Esophagus muscularis mucosa (tissue), 4 donors: ENCODE results near the gene COL4A1. TPM values are rescaled to one million over a fixed set of nuclear protein-coding genes. Genes with fewer than 3 reads are reported as not detected.

Experiments used
- DNase-seq: peaks from one replicate; pipeline ENCODE4 v3.0.0-alpha.2; 2017; ENCODE audit errors: extremely low spot score
- H3K27ac ChIP-seq, 4 donors: fragments of 200-600 bp; sonication (generic); replicated peaks in 1 of 4; 1 replicate in 3 of 4; 2 replicates in 1 of 4; pipeline ENCODE4 v1.5.1; 2016 to 2019; ENCODE audit warnings: mild to moderate bottlenecking in 1 of 4
- H3K27me3 ChIP-seq, 4 donors: fragments of 200-600 bp; sonication (generic); one replicate each; pipeline versions ENCODE4 v1.5.1 to v1.6.0; 2016 to 2019
- H3K36me3 ChIP-seq, 4 donors: fragments of 200-600 bp; sonication (generic); one replicate each; pipeline ENCODE4 v1.5.1; 2016 to 2019
- H3K4me1 ChIP-seq, 4 donors: fragments of 200-600 bp; sonication (generic); one replicate each; pipeline ENCODE4 v1.5.1; 2016 to 2019
- H3K4me3 ChIP-seq, 4 donors: fragments of 200-600 bp; sonication (generic); 1 replicate in 2 of 4; 2 replicates in 2 of 4; pipeline ENCODE4 v1.5.1; 2016 to 2019; ENCODE audit warnings: mild to moderate bottlenecking in 4 of 4, moderate library complexity in 1 of 4
- H3K9me3 ChIP-seq, 4 donors: fragments of 200-600 bp; sonication (generic); 1 replicate in 3 of 4; 2 replicates in 1 of 4; pipeline ENCODE4 v1.5.1; 2016 to 2019
- CTCF ChIP-seq, 3 experiments: fragments of 200-600 bp in 2 of 3; fragments of 450-650 bp in 1 of 3; sonication (generic) in 2 of 3; IDR thresholded peaks; one replicate each; pipeline ENCODE4 v1.5.1; 2017 to 2019; ENCODE audit warnings: antibody characterized with exemption in 3 of 3, mild to moderate bottlenecking in 2 of 3, moderate library complexity in 1 of 3
- EP300 ChIP-seq: sonication (generic); formaldehyde crosslinking; IDR thresholded peaks from one replicate; pipeline ENCODE4 v1.6.1; 2017; ENCODE audit warnings: antibody characterized with exemption
- POLR2A ChIP-seq: fragments of 450-650 bp; IDR thresholded peaks from one replicate; pipeline ENCODE4 v1.6.1; 2017; ENCODE audit warnings: antibody characterized with exemption, moderate library complexity, mild to moderate bottlenecking, low read depth
- POLR2AphosphoS5 ChIP-seq, 2 donors: sonication (generic); formaldehyde crosslinking; IDR thresholded peaks; one replicate each; pipeline ENCODE4 v1.6.1; 2017; ENCODE audit warnings: antibody characterized with exemption in 2 of 2
- WGBS: methylation state at CpG from one replicate; pipeline ENCODE4 v1.1.5; 2018; 5-methylcytosine and 5-hydroxymethylcytosine counted together
- intact Hi-C: fragments of 100-400 bp; cut with DNase I; formaldehyde crosslinking; loops from one replicate; pipeline ENCODE4 v1.15.1; 2023
- total RNA-seq, 4 donors: library from RNA; depleted of rRNA; stranded (reverse); fragments of >200 nt; gene quantifications; one replicate each; pipeline versions ENCODE4 v1.1.0 to v1.2.1, GENCODE V29; 2016

COL4A1 gene
- total RNA-seq, 4 donors from 2014 or later = 328 to 578 (median 405) TPM

GRCh38 chr13:110294146-110294545, 12.8 kb downstream of the COL4A1 start:
- no peaks in the 10 kb centered on the region for H3K27me3 ChIP-seq
- H3K4me1 ChIP-seq = peaks cover 55 to 98% (median 90%) of the 10 kb centered on the region in 4 donors
- 80% methylated on average over 2 of the region's 3 CpGs for WGBS
- intact Hi-C loops = no loop called here
- DNase-seq = no peak
- H3K36me3 ChIP-seq = peaks cover 0 to 8% (median 3%) of the 10 kb centered on the region in 4 donors
- TF ChIP-seq POLR2AphosphoS5 (IDR thresholded peaks at IDR 0.05) (peak; percentile 15 to 57), EP300 (no peak)
- H3K4me3 ChIP-seq = no peak overlapping the region
- peak overlapping the region; percentile 59 to 99 (median 68) for H3K27ac ChIP-seq
- no peaks in the 10 kb centered on the region for H3K9me3 ChIP-seq

GRCh38 chr13:110293649-110294048, 13.3 kb downstream of the COL4A1 start:
- Histone ChIP-seq H3K27me3 (no peaks in the 10 kb centered on the region), H3K9me3 (no peaks in the 10 kb centered on the region), H3K4me1 (peaks cover 51 to 97% (median 89%) of the 10 kb centered on the region in 4 donors), H3K4me3 (no peak overlapping the region), H3K27ac (peak overlapping the region; percentile 59 to 99 (median 68)), H3K36me3 (peaks cover 0 to 8% (median 8%) of the 10 kb centered on the region in 4 donors)
- intact Hi-C loops = no loop called here
- 29% methylated on average over 3 of the region's 3 CpGs for WGBS
- TF ChIP-seq CTCF (IDR thresholded peaks at IDR 0.05) = no peak
- no peak for TF ChIP-seq POLR2AphosphoS5 (IDR thresholded peaks at IDR 0.05)
- no peak for TF ChIP-seq EP300
- no peak for TF ChIP-seq POLR2A
- no peak for DNase-seq

GRCh38 chr13:110293037-110293436, 13.9 kb downstream of the COL4A1 start:
- Histone ChIP-seq H3K27me3 (no peaks in the 10 kb centered on the region), H3K4me3 (no peak overlapping the region), H3K4me1 (peaks cover 47 to 94% (median 83%) of the 10 kb centered on the region in 4 donors), H3K9me3 (no peaks in the 10 kb centered on the region), H3K27ac (peak overlapping the region; percentile 35 to 99 (median 68)), H3K36me3 (peaks cover 0 to 13% (median 9%) of the 10 kb centered on the region in 4 donors)
- WGBS = 89% methylated on average over 5 of the region's 7 CpGs
- DNase-seq = no peak
- TF ChIP-seq POLR2AphosphoS5 (IDR thresholded peaks at IDR 0.05) (no peak), CTCF (IDR thresholded peaks at IDR 0.05) (no peak), POLR2A (no peak), EP300 (no peak)
- intact Hi-C loops = no loop called here

GRCh38 chr13:110291286-110291685, 15.7 kb downstream of the COL4A1 start:
- H3K36me3 ChIP-seq = peaks cover 0 to 18% (median 11%) of the 10 kb centered on the region in 4 donors
- H3K27ac ChIP-seq = peak overlapping the region; percentile 73 to 99 (median 78)
- DNase-seq = no peak
- H3K4me3 ChIP-seq = no peak overlapping the region
- no peaks in the 10 kb centered on the region for H3K27me3 ChIP-seq
- no peak for TF ChIP-seq CTCF (IDR thresholded peaks at IDR 0.05)
- no peak for TF ChIP-seq POLR2AphosphoS5 (IDR thresholded peaks at IDR 0.05)
- peaks cover 51 to 94% (median 84%) of the 10 kb centered on the region in 4 donors for H3K4me1 ChIP-seq
- WGBS = 93% methylated on average over 6 of the region's 9 CpGs
- intact Hi-C loops = no loop called here
- no peaks in the 10 kb centered on the region for H3K9me3 ChIP-seq

- TF ChIP-seq POLR2A (no peak), EP300 (no peak), POLR2AphosphoS5 (IDR thresholded peaks at IDR 0.05) (no peak), CTCF (IDR thresholded peaks at IDR 0.05) (no peak)
- intact Hi-C loops = no loop called here
Measured at GRCh38 chr13:110290826-110291225, 16.1 kb downstream of the COL4A1 start.

More at GRCh38 chr13:110290826-110291225, 16.1 kb downstream of the COL4A1 start:
- WGBS = 77% methylated on average over 15 of the region's 15 CpGs
- no peak overlapping the region for H3K4me3 ChIP-seq
- H3K36me3 ChIP-seq = peaks cover 0 to 18% (median 11%) of the 10 kb centered on the region in 4 donors
- no peaks in the 10 kb centered on the region for H3K27me3 ChIP-seq
- no peaks in the 10 kb centered on the region for H3K9me3 ChIP-seq
- peak overlapping the region; percentile 73 to 99 (median 78) for H3K27ac ChIP-seq
- no peak for DNase-seq
- peaks cover 51 to 94% (median 84%) of the 10 kb centered on the region in 4 donors for H3K4me1 ChIP-seq
